OCI-M2 (cell line): ENCODE results near the gene TBXT.

Experiments used
- DNase-seq: peaks from one replicate; lab custom pipeline; 2025; ENCODE audit not compliant: unreplicated experiment; lab: John Stamatoyannopoulos, UW

Gene TBXT

GRCh38 chr6:166119116-166119911, 48.3 kb downstream of the TBXT start:
- no peak for DNase-seq

- no peak for DNase-seq
These were observed 52.0 kb downstream of the TBXT start for GRCh38 chr6:166115609-166116008.

- no peak for DNase-seq
These were observed 55.1 kb downstream of the TBXT start for GRCh38 chr6:166112580-166112979.

- DNase-seq, result no peak
These were observed 58.0 kb downstream of the TBXT start for GRCh38 chr6:166109608-166110007.
